Ovary (tissue), 9 donors: ENCODE results near the gene RGR. TPM values are rescaled to one million over a fixed set of nuclear protein-coding genes. Genes with fewer than 3 reads are reported as not detected.

Source experiments
- DNase-seq, 5 donors: peaks; one replicate each; pipeline ENCODE4 v3.0.0-alpha.2; 2019 to 2020
- H3K27ac ChIP-seq, 2 donors: fragments of 200-600 bp; one replicate each; pipeline versions ENCODE4 v1.5.1 to v1.8.0; 2019 to 2022
- H3K27me3 ChIP-seq: fragments of 200-600 bp; one replicate; pipeline ENCODE4 v1.8.0; 2022
- H3K36me3 ChIP-seq: fragments of 200-600 bp; sonication (generic); one replicate; pipeline ENCODE4 v1.5.1; 2019
- H3K4me1 ChIP-seq: one replicate; pipeline ENCODE4 v1.8.1; 2013; ENCODE audit warnings: mild to moderate bottlenecking, moderate library complexity; ENCODE audit not compliant: insufficient read depth
- H3K4me3 ChIP-seq: fragments of 200-600 bp; sonication (generic); one replicate; pipeline ENCODE4 v1.5.1; 2017
- H3K9me3 ChIP-seq, 2 donors: fragments of 200-600 bp in 1 of 2; sonication (generic) in 1 of 2; one replicate each; pipeline versions ENCODE4 v1.5.1 to v1.8.1; 2013 to 2019; ENCODE audit warnings: mild to moderate bottlenecking in 1 of 2, moderate library complexity in 1 of 2
- CTCF ChIP-seq, 3 donors: fragments of 450-650 bp in 2 of 3; fragments of 200-600 bp in 1 of 3; IDR thresholded peaks; one replicate each; pipeline versions ENCODE4 v1.5.1 to v1.8.0; 2016 to 2022; ENCODE audit warnings: antibody characterized with exemption in 3 of 3, mild to moderate bottlenecking in 1 of 3
- EP300 ChIP-seq: sonication (generic); formaldehyde crosslinking; IDR thresholded peaks from one replicate; pipeline ENCODE4 v1.6.1; 2017; ENCODE audit warnings: antibody characterized with exemption
- POLR2A ChIP-seq: fragments of 450-650 bp; IDR thresholded peaks from one replicate; pipeline ENCODE4 v1.6.1; 2017; ENCODE audit warnings: antibody characterized with exemption, mild to moderate bottlenecking, moderate library complexity
- WGBS, 3 donors: extraction: QIAGEN DNeasy Blood & Tissue Kit in 1 of 3; methylation state at CpG; one replicate each; pipeline versions ENCODE4 v1.1.5 to v1.1.7; 2013 to 2017; 5-methylcytosine and 5-hydroxymethylcytosine counted together
- intact Hi-C, 4 donors: fragments of 100-400 bp; cut with DNase I; formaldehyde crosslinking; loops; one replicate each; pipeline versions ENCODE4 v1.11.0 to v1.15.1; 2022 to 2023
- polyA plus RNA-seq, 2 donors: library from polyadenylated mRNA; stranded (reverse); fragments of 200-250 nt in 1 of 2; fragments of 350-450 nt in 1 of 2; fragmentation: Illumina TruSeq in 1 of 2; extraction: RNeasy Lipid Tissue Mini Kit (QIAGEN cat#74804) in 1 of 2; gene quantifications; one replicate each; pipeline ENCODE4 v1.2.3, GENCODE V29; 2013 to 2014
- total RNA-seq, 7 donors: library from RNA; depleted of rRNA in 2 of 7; stranded (reverse); fragments of >200 nt in 2 of 7; fragmentation: NEBNext Ultra II Directional in 3 of 7; extraction: Animal tissue kit (Norgen Biotek cat#: 25700) in 3 of 7; gene quantifications; one replicate each; pipeline versions ENCODE4 v1.1.0 to v1.2.4, GENCODE V29; 2016 to 2023
- donor health status: DM: no; HTN: no; CAD: no; lungs with moderate emphysema.
- donor health status: DM: no; HTN: no; CAD: no.
- donor health status: Bipolar disorder and iron deficiency.
- donor health status: DM: yes; HTN: yes; CAD: no.
- donor health status: DM: no; HTN: no; CAD: no.
- donor health status: DM: yes; HTN: yes; CAD: no.

RGR gene
- total and polyA plus RNA-seq, 9 donors = not detected

- no peak for DNase-seq
- peaks cover 1% of the 10 kb centered on the region for H3K4me1 ChIP-seq
- no peak overlapping the region for H3K4me3 ChIP-seq
- no peaks in the 10 kb centered on the region for H3K27me3 ChIP-seq
- H3K27ac ChIP-seq = no peak overlapping the region
- no peaks in the 10 kb centered on the region for H3K36me3 ChIP-seq
- WGBS, 3 donors = 76 to 81% (median 79%) methylated on average over 5 of the region's 5 CpGs
- intact Hi-C loops = loop anchor here in 3 of 4 donors (2.0 to 10.0 kb wide), 4 partner anchors 111 to 279 kb away; no protein-coding TSS in a partner anchor
- TF ChIP-seq CTCF (IDR thresholded peaks at IDR 0.05) = no peak
- TF ChIP-seq POLR2A = no peak
- no peak for TF ChIP-seq EP300
- no peaks in the 10 kb centered on the region for H3K9me3 ChIP-seq
Measured at GRCh38 chr10:84263716-84264115, 18.9 kb downstream of the RGR start.

DNA sequence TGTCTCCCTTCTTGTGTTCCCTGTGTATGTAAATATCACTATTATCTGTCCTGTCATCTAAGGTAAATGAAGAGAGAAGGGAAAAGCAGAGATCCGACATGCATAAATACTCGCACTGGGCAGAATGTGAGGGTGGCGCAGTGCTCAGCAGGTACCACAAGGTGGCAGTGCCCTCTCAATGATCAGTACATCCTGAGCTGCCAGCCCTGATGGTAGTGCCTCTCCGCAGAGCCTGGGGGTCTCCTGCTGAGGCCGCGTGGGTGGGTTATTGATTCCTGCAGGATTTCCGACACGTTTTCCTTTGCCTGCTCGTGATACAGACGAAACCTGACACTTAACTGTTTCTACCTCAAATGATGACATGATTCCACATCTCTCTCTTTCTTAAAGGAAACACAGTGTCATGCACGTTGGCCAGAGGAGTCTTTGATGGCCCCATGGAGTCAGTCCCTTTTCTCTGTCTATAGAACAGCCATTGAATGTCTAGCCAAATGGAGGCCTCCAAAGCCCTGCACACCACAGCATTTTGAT, 19.8 kb downstream of the RGR start:
- no peaks in the 10 kb centered on the region for H3K27me3 ChIP-seq
- intact Hi-C loops = loop anchor here (2.0 to 10.0 kb wide), 5 partner anchors 110 to 278 kb away; no protein-coding TSS in a partner anchor

DNA sequence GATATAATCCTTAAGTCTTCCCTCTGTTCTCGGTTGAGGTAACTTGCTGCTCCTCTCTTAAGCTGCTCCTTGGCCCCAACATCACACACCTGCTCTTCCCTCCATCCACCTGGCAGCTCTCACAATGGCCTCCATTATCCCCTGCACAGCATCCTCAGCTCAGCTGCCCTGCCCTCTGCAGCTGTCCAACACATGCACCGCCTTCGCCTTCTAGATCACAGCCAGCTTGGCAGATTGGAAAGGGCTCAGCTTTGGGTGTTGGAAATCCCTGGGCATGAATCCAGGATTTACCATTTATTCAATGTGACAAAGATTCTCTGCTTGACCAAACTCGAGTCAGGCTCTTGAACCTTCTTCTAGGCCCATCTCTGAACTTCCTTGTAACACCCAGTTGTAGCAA, 20.6 kb downstream of the RGR start:
- Histone ChIP-seq H3K27ac (no peak overlapping the region), H3K27me3 (no peaks in the 10 kb centered on the region), H3K4me1 (peaks cover 1% of the 10 kb centered on the region), H3K4me3 (no peak overlapping the region), H3K9me3 (no peaks in the 10 kb centered on the region), H3K36me3 (no peaks in the 10 kb centered on the region)
- no peak for DNase-seq
- 72 to 82% (median 79%) methylated on average over 4 of the region's 4 CpGs for WGBS, 3 donors
- intact Hi-C loops = loop anchor here (2.0 to 10.0 kb wide), 4 partner anchors 109 to 275 kb away; no protein-coding TSS in a partner anchor
- TF ChIP-seq CTCF (IDR thresholded peaks at IDR 0.05) (no peak), EP300 (no peak), POLR2A (no peak)

More for the DNA sequence above, 19.8 kb downstream of the RGR start:
- H3K9me3 ChIP-seq = no peaks in the 10 kb centered on the region
- H3K4me1 ChIP-seq = peaks cover 1% of the 10 kb centered on the region
- no peak overlapping the region for H3K4me3 ChIP-seq
- no peaks in the 10 kb centered on the region for H3K36me3 ChIP-seq
- DNase-seq = peak; percentile 30 to 69 (median 62)
- 0 to 2% (median 1%) methylated on average over 11 of the region's 11 CpGs for WGBS, 3 donors
- no peak overlapping the region for H3K27ac ChIP-seq
- TF ChIP-seq EP300 (no peak), CTCF (IDR thresholded peaks at IDR 0.05) (peak; percentile 58 to 79 (median 65))

DNA sequence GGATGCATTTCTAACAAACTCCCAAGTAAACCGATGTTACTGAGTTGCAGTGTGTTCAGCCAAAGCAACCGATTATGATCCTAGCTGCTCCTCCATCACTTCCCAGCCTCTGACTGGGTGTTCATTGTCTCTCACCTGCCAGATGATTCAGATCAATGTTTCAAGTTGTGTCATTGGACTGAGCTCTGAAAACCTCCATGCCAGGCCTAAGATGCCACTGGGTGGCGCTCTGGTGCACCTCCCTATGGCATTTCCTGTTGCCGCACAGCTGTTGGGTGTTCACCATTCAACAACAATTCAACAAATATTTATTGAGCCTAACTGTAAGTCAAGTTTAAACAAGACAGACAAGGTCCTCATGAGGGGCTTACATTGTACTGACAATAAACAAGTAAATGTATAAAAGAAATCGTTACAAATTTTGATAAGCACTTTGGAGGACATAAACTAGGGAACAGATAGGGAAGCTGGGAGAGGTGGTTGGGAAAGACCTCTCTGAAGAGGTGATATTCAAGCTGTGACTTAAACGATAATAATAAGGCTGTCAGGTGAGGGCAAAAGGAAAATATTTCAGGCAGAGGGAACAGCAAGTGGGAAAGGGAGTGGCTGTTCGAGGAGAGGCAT, 22.8 kb downstream of the RGR start:
- TF ChIP-seq EP300 (no peak), POLR2A (no peak), CTCF (IDR thresholded peaks at IDR 0.05) (no peak)
- intact Hi-C loops = loop anchor here in 2 of 4 donors (5.0 to 10.0 kb wide), 2 partner anchors 107 to 270 kb away; no protein-coding TSS in a partner anchor
- Histone ChIP-seq H3K27me3 (no peaks in the 10 kb centered on the region), H3K27ac (no peak overlapping the region), H3K36me3 (no peaks in the 10 kb centered on the region), H3K4me3 (no peak overlapping the region), H3K4me1 (peaks cover 1% of the 10 kb centered on the region), H3K9me3 (no peaks in the 10 kb centered on the region)
- DNase-seq = no peak
- WGBS, 3 donors = 29 to 39% (median 37%) methylated on average over 7 of the region's 7 CpGs
